Small intestine (tissue), 7 donors: Measurements from ENCODE around the gene SCN5A. TPM values are rescaled to one million over a fixed set of nuclear protein-coding genes. Genes with fewer than 3 reads are reported as not detected.

Experiments
- DNase-seq, 2 donors: peaks; one replicate each; pipeline versions ENCODE4 v3.0.0 to v3.0.0-alpha.2; 2013
- FAIRE-seq: peaks from 2 replicates; lab custom pipeline; 2012; peaks lifted over from hg19 to GRCh38; lab: Jason Lieb, UNC
- H3K27ac ChIP-seq, 3 donors: one replicate each; pipeline ENCODE4 v1.5.1; 2013; ENCODE audit warnings: low read length in 2 of 3, mild to moderate bottlenecking in 2 of 3, control low read depth in 1 of 3, inconsistent platforms in 1 of 3, low read depth in 1 of 3, moderate library complexity in 1 of 3
- H3K27me3 ChIP-seq, 3 donors: one replicate each; pipeline ENCODE4 v1.6.1; 2013; ENCODE audit warnings: low read length in 3 of 3, inconsistent platforms in 1 of 3; ENCODE audit not compliant: control insufficient read depth in 3 of 3, insufficient read depth in 3 of 3
- H3K36me3 ChIP-seq, 3 donors: one replicate each; pipeline ENCODE4 v1.6.1; 2013; ENCODE audit warnings: low read length in 3 of 3, inconsistent platforms in 1 of 3, low read depth in 1 of 3, mild to moderate bottlenecking in 1 of 3, moderate library complexity in 1 of 3; ENCODE audit not compliant: control insufficient read depth in 3 of 3, insufficient read depth in 2 of 3
- H3K4me1 ChIP-seq, 3 donors: one replicate each; pipeline ENCODE4 v1.6.1; 2013; ENCODE audit warnings: low read length in 2 of 3, inconsistent platforms in 1 of 3, low read depth in 1 of 3, mild to moderate bottlenecking in 1 of 3, moderate library complexity in 1 of 3; ENCODE audit not compliant: control insufficient read depth in 3 of 3, insufficient read depth in 2 of 3
- H3K4me3 ChIP-seq, 3 donors: one replicate each; pipeline ENCODE4 v1.5.1; 2013; ENCODE audit warnings: low read length in 3 of 3, control low read depth in 1 of 3, inconsistent platforms in 1 of 3, low read depth in 1 of 3, mild to moderate bottlenecking in 1 of 3, moderate library complexity in 1 of 3
- H3K9me3 ChIP-seq, 2 donors: one replicate each; pipeline ENCODE4 v1.6.1; 2013; ENCODE audit warnings: low read depth in 1 of 2, low read length in 1 of 2; ENCODE audit not compliant: control insufficient read depth in 2 of 2, insufficient read depth in 1 of 2
- WGBS, 3 donors: extraction: QIAGEN DNeasy Blood & Tissue Kit; methylation state at CpG; one replicate each; pipeline ENCODE4 v1.1.7; 2013; 5-methylcytosine and 5-hydroxymethylcytosine counted together
- polyA plus RNA-seq, 4 donors: library from polyadenylated mRNA; stranded (reverse) in 3 of 4; unstranded in 1 of 4; fragments of 200-250 nt in 3 of 4; fragments of 120-200 nt in 1 of 4; gene quantifications; one replicate each; pipeline versions ENCODE4 v1.2.1 to v1.2.3, GENCODE V29; 2013
- donor health status: healthy with polysubstance abuse.
- donor health status: control.
- donor health status: control.
- donor health status: Bipolar disorder and iron deficiency.
- donor health status: healthy.

The SCN5A gene
- polyA plus RNA-seq, 4 donors, result 0.27 to 0.75 (median 0.68) TPM; not detected in 1

GRCh38 chr3:38651153-38651789 lies 1.8 kb upstream of the SCN5A start:
- Histone ChIP-seq H3K4me3 (no peak overlapping the region), H3K36me3 (no peaks in the 10 kb centered on the region), H3K27me3 (peaks cover 0 to 40% (median 11%) of the 10 kb centered on the region in 3 donors), H3K4me1 (peaks cover 0 to 14% (median 2%) of the 10 kb centered on the region in 3 donors), H3K9me3 (no peaks in the 10 kb centered on the region), H3K27ac (no peak overlapping the region)
- FAIRE-seq (no peak), DNase-seq (peak; percentile 69 to 86)
- 9 to 20% (median 13%) methylated on average over 19 of the region's 19 CpGs for WGBS, 3 donors

GRCh38 chr3:38650248-38650951 lies 913 bp upstream of the SCN5A start:
- Histone ChIP-seq H3K27me3 (peaks cover 0 to 43% (median 11%) of the 10 kb centered on the region in 3 donors), H3K4me1 (peaks cover 0 to 14% (median 2%) of the 10 kb centered on the region in 3 donors), H3K27ac (no peak overlapping the region), H3K4me3 (no peak overlapping the region), H3K9me3 (no peaks in the 10 kb centered on the region), H3K36me3 (no peaks in the 10 kb centered on the region)
- DNase-seq, result peak in 1 of 2 donors; percentile 18
- no peak for FAIRE-seq
- WGBS, 3 donors, result 63 to 73% (median 64%) methylated on average over 14 of the region's 14 CpGs

GRCh38 chr3:38648659-38649499 lies 608 bp downstream of the SCN5A start:
- WGBS, 3 donors, result 7 to 9% (median 9%) methylated on average over 46 to 56 of the region's 56 CpGs
- Histone ChIP-seq H3K4me1 (peaks cover 0 to 14% (median 2%) of the 10 kb centered on the region in 3 donors), H3K36me3 (no peaks in the 10 kb centered on the region), H3K27me3 (peaks cover 0 to 43% (median 11%) of the 10 kb centered on the region in 3 donors), H3K27ac (no peak overlapping the region), H3K4me3 (peak overlapping the region; percentile 12 to 54 (median 51)), H3K9me3 (no peaks in the 10 kb centered on the region)
- no peak for FAIRE-seq
- no peak for DNase-seq

- FAIRE-seq (no peak), DNase-seq (no peak)
- Histone ChIP-seq H3K27ac (no peak overlapping the region), H3K36me3 (no peaks in the 10 kb centered on the region), H3K4me1 (peaks cover 0 to 14% (median 2%) of the 10 kb centered on the region in 3 donors), H3K4me3 (no peak overlapping the region), H3K9me3 (no peaks in the 10 kb centered on the region), H3K27me3 (peaks cover 0 to 43% (median 11%) of the 10 kb centered on the region in 3 donors)
- WGBS, 3 donors, result 83 to 93% (median 89%) methylated on average over 6 to 7 of the region's 7 CpGs
These were observed 1.3 kb downstream of the SCN5A start for GRCh38 chr3:38648024-38648658.

GRCh38 chr3:38647217-38647970 lies 2.1 kb downstream of the SCN5A start:
- H3K4me1 ChIP-seq, result peaks cover 0 to 14% (median 2%) of the 10 kb centered on the region in 3 donors
- WGBS, 3 donors, result 88 to 89% (median 89%) methylated on average over 7 of the region's 7 CpGs
- H3K9me3 ChIP-seq, result no peaks in the 10 kb centered on the region
- H3K36me3 ChIP-seq, result no peaks in the 10 kb centered on the region
- no peak for DNase-seq
- FAIRE-seq, result no peak
- no peak overlapping the region for H3K4me3 ChIP-seq
- H3K27me3 ChIP-seq, result peaks cover 0 to 43% (median 11%) of the 10 kb centered on the region in 3 donors
- no peak overlapping the region for H3K27ac ChIP-seq

- peaks cover 0 to 14% (median 2%) of the 10 kb centered on the region in 3 donors for H3K4me1 ChIP-seq
- no peak overlapping the region for H3K4me3 ChIP-seq
- no peak overlapping the region for H3K27ac ChIP-seq
- WGBS, 3 donors, result 63 to 72% (median 70%) methylated on average over 3 of the region's 3 CpGs
- FAIRE-seq (no peak), DNase-seq (peak; percentile 27)
- no peaks in the 10 kb centered on the region for H3K9me3 ChIP-seq
- H3K36me3 ChIP-seq, result no peaks in the 10 kb centered on the region
- peaks cover 0 to 43% (median 11%) of the 10 kb centered on the region in 3 donors for H3K27me3 ChIP-seq
These were observed 2.9 kb downstream of the SCN5A start for GRCh38 chr3:38646630-38647029.

- H3K9me3 ChIP-seq, result no peaks in the 10 kb centered on the region
- WGBS, 3 donors, result 81 to 90% (median 88%) methylated on average over 4 of the region's 4 CpGs
These were observed 3.4 kb downstream of the SCN5A start for GRCh38 chr3:38646062-38646461.

More at GRCh38 chr3:38646062-38646461, 3.4 kb downstream of the SCN5A start:
- H3K4me3 ChIP-seq, result no peak overlapping the region
- no peak for FAIRE-seq
- H3K27ac ChIP-seq, result no peak overlapping the region
- no peaks in the 10 kb centered on the region for H3K36me3 ChIP-seq
- H3K27me3 ChIP-seq, result peaks cover 0 to 44% (median 11%) of the 10 kb centered on the region in 3 donors
- no peak for DNase-seq
- H3K4me1 ChIP-seq, result peaks cover 0 to 14% (median 2%) of the 10 kb centered on the region in 3 donors
